GM12878 (cell line): ENCODE results near the gene FURIN. TPM values are rescaled to one million over a fixed set of nuclear protein-coding genes. Genes with fewer than 3 reads are reported as not detected.

ENCODE experiments used
- ATAC-seq: fragments of 200-7000 bp; cut with Tn5 transposase; 3 replicates; pipeline ENCODE4 v1.9.1; 2020; ENCODE audit warnings: mild to moderate bottlenecking, moderate library complexity
- BruUV-seq: library from RNA; stranded (reverse); fragments of 400-500 nt; replicated peaks from 2 replicates; lab custom pipeline; 2021; lab: Mats Ljungman, UMichigan
- CTCF ChIA-PET: fragments of 300-600 bp; sonication (Branson Sonifier 250); formaldehyde crosslinking; extraction: SDS; loops from one replicate; lab custom pipeline; 2021; ENCODE audit warnings: inconsistent platforms; lab: Yijun Ruan, JAX
- POLR2A ChIA-PET: fragments of 350-600 bp; formaldehyde crosslinking; extraction: SDS; loops from one replicate; lab custom pipeline; 2021; ENCODE audit warnings: inconsistent platforms; lab: Charles Lee
- RAD21 ChIA-PET: fragments of 300-600 bp; sonication (Branson Sonifier 250); formaldehyde crosslinking; loops from one replicate; lab custom pipeline; 2023; ENCODE audit warnings: antibody characterized with exemption; ENCODE audit not compliant: unreplicated experiment; lab: Charles Lee
- SMC1A ChIA-PET: fragments of 300-600 bp; sonication (Branson Sonifier 250); formaldehyde crosslinking; loops from one replicate; lab custom pipeline; 2023; ENCODE audit not compliant: unreplicated experiment, uncharacterized antibody; lab: Charles Lee
- DNase-seq: peaks from one replicate; pipeline ENCODE4 v3.0.0-alpha.2; 2011; ENCODE audit warnings: low read depth, low spot score
- FAIRE-seq: peaks from 3 replicates; lab custom pipeline; 2011; peaks lifted over from hg19 to GRCh38; lab: Jason Lieb, UNC
- H2AFZ ChIP-seq: 2 replicates; pipeline ENCODE4 v1.6.0; 2011; ENCODE audit warnings: low read depth, low read length, control low read depth; ENCODE audit not compliant: control insufficient read depth
- H3K27ac ChIP-seq: 2 replicates; pipeline ENCODE4 v1.5.1; 2011; ENCODE audit warnings: control low read depth; ENCODE audit not compliant: control insufficient read depth, insufficient read depth
- H3K27me3 ChIP-seq, 2 experiments: replicated peaks in 1 of 2; 2 replicates each; pipeline versions ENCODE4 v1.6.0 to v1.6.1; 2011; ENCODE audit warnings: low read length in 1 of 2; ENCODE audit not compliant: control insufficient read depth in 2 of 2, insufficient read depth in 2 of 2
- H3K36me3 ChIP-seq, 2 experiments: 2 replicates each; pipeline ENCODE4 v1.5.1; 2011; ENCODE audit warnings: low read length in 1 of 2; ENCODE audit not compliant: control insufficient read depth in 2 of 2, insufficient read depth in 2 of 2
- H3K4me1 ChIP-seq: 2 replicates; pipeline ENCODE4 v1.6.1; 2011; ENCODE audit warnings: mild to moderate bottlenecking, low read length, moderate library complexity, mixed read lengths; ENCODE audit not compliant: control insufficient read depth, insufficient read depth
- H3K4me2 ChIP-seq: 2 replicates; pipeline ENCODE4 v1.6.0; 2011; ENCODE audit warnings: control low read depth; ENCODE audit not compliant: control insufficient read depth, insufficient read depth
- H3K4me3 ChIP-seq: fragments of 200-600 bp; sonication (generic); 2 replicates; pipeline ENCODE4 v1.5.1; 2016
- H3K79me2 ChIP-seq: 2 replicates; pipeline ENCODE4 v1.6.0; 2011; ENCODE audit warnings: low read length; ENCODE audit not compliant: control insufficient read depth, insufficient read depth
- H3K9ac ChIP-seq: 2 replicates; pipeline ENCODE4 v1.8.0; 2011; ENCODE audit warnings: low read length, control low read depth, mixed read lengths; ENCODE audit not compliant: control insufficient read depth, insufficient read depth
- H3K9me3 ChIP-seq: replicated peaks from 3 replicates; pipeline ENCODE4 v1.5.1; 2011; ENCODE audit warnings: mild to moderate bottlenecking, low read length; ENCODE audit not compliant: control insufficient read depth, insufficient read depth
- H4K20me1 ChIP-seq: 2 replicates; pipeline ENCODE4 v1.6.0; 2011; ENCODE audit not compliant: control insufficient read depth, insufficient read depth
- GATAD2B ChIP-seq: fragments of 450-650 bp; conservative IDR thresholded peaks from 2 replicates; pipeline ENCODE4 v1.6.1; 2017; ENCODE audit warnings: low read depth, mild to moderate bottlenecking, moderate library complexity
- IKZF2 ChIP-seq, 2 experiments: fragments of 450-650 bp; IDR thresholded peaks; 2 replicates each; pipeline ENCODE4 v1.6.1; 2017; ENCODE audit warnings: mild to moderate bottlenecking in 2 of 2, moderate library complexity in 2 of 2
- RELA ChIP-seq: fragments of 450-650 bp; IDR thresholded peaks from 2 replicates; pipeline ENCODE4 v1.8.0; 2014; ENCODE audit warnings: borderline replicate concordance; ENCODE audit not compliant: partially characterized antibody
- RUNX3 ChIP-seq: IDR thresholded peaks from 2 replicates; pipeline ENCODE4 v1.6.1; 2012; ENCODE audit warnings: low read length, inconsistent platforms
- SMAD5 ChIP-seq: IDR thresholded peaks from 2 replicates; pipeline ENCODE4 v1.6.1; 2016; ENCODE audit warnings: antibody characterized with exemption, low read depth
- SUPT20H ChIP-seq: IDR thresholded peaks from 2 replicates; pipeline ENCODE4 v1.6.1; 2011; ENCODE audit warnings: low read depth, mild to moderate bottlenecking, low read length, moderate library complexity, borderline replicate concordance; ENCODE audit not compliant: control insufficient read depth
- ZNF24 ChIP-seq: fragments of 450-650 bp; IDR thresholded peaks from 2 replicates; pipeline ENCODE4 v1.6.1; 2017; ENCODE audit warnings: antibody characterized with exemption, mild to moderate bottlenecking
- WGBS: methylation state at CpG from one replicate; pipeline ENCODE4 v1.1.6; 2016; ENCODE audit warnings: low lambda C conversion rate; ENCODE audit not compliant: insufficient replicate concordance, insufficient coverage; ENCODE audit errors: missing lambda C conversion rate; 5-methylcytosine and 5-hydroxymethylcytosine counted together
- in situ Hi-C: fragments of 300-500 bp; cut with MboI; formaldehyde crosslinking; loops from 9 replicates; pipeline ENCODE4 v1.14.3; 2018; ENCODE audit warnings: mixed read lengths
- intact Hi-C: fragments of 100-400 bp; cut with micrococcal nuclease; formaldehyde crosslinking; loops from one replicate; pipeline ENCODE4 v1.14.2; 2022; ENCODE audit not compliant: unreplicated experiment
- polyA plus RNA-seq, 11 experiments: library from polyadenylated mRNA; depleted of rRNA in 4 of 11; unstranded in 6 of 11; stranded (reverse) in 5 of 11; fragments of >200 nt; fragmentation: Nextera tagmentation in 4 of 11; fragmentation: Illumina TruSeq in 1 of 11; extraction: Ambion mirVana in 4 of 11; extraction: Trizol in 1 of 11; gene quantifications; 1 replicate in 1 of 11; 2 replicates in 10 of 11; pipeline versions ENCODE4 v1.2.1 to v1.2.3, GENCODE V29; 2011 to 2016; ENCODE audit warnings: inconsistent platforms in 2 of 11, missing spikeins in 2 of 11, low read depth in 1 of 11
- total RNA-seq, 4 experiments: library from RNA; depleted of rRNA in 3 of 4; stranded (reverse); fragments of >200 nt in 3 of 4; fragmentation: Illumina TruSeq in 1 of 4; extraction: Trizol in 1 of 4; gene quantifications; 2 replicates each; pipeline versions ENCODE4 v1.2.1 to v1.2.3, GENCODE V29; 2013 to 2021

The FURIN gene
- total and polyA plus RNA-seq, 10 of the 15 experiments (the other 5 are each of a cell fraction or from before 2014, with no cell fraction given): 0.47 to 39.9 (median 8.0) TPM

- DNase-seq: no peak
- in situ Hi-C loops (no loop called here), intact Hi-C loops (no loop called here)
- WGBS: 88% methylated on average over 6 of the region's 6 CpGs
- peaks cover 28 to 31% of the 10 kb centered on the region in 2 experiments for H3K36me3 ChIP-seq
- no peaks in the 10 kb centered on the region for H4K20me1 ChIP-seq
- no peaks in the 10 kb centered on the region for H3K27me3 ChIP-seq
- ChIA-PET SMC1A (interaction anchor here (0.9 kb wide), 1 partner anchor 16 kb away, joined by 3 read pairs; the partner anchor contains the start of gene MAN2A2), POLR2A (interaction anchor here (1.0 kb wide), 1 partner anchor 15 kb away, joined by 3 read pairs; no protein-coding TSS in a partner anchor), CTCF (interaction anchor here (1.1 to 1.4 kb wide), 2 partner anchors 13 to 14 kb away, joined by 5 read pairs; partner anchors contain the start of gene HDDC3), RAD21 (interaction anchor here (1.1 kb wide), 1 partner anchor 15 kb away, joined by 3 read pairs; the partner anchor contains the start of gene MAN2A2)
- no TSS peak for BruUV-seq
- no peaks in the 10 kb centered on the region for H3K79me2 ChIP-seq
- no peak overlapping the region for H3K4me3 ChIP-seq
- ATAC-seq: no peak
- no peak for FAIRE-seq
- H3K4me1 ChIP-seq: peaks cover 18% of the 10 kb centered on the region
- H3K9me3 ChIP-seq: no peaks in the 10 kb centered on the region
- no peak overlapping the region for H3K4me2 ChIP-seq
- H3K27ac ChIP-seq: no peak overlapping the region
- no peak overlapping the region for H2AFZ ChIP-seq
- no peak overlapping the region for H3K9ac ChIP-seq
- TF ChIP-seq RUNX3 (no peak), IKZF2 (IDR thresholded peaks at IDR 0.05) (no peak), SMAD5 (no peak), GATAD2B (no peak), RELA (no peak)
Measured at GRCh38 chr15:90918835-90919234, 50.4 kb downstream of the FURIN start.

DNA sequence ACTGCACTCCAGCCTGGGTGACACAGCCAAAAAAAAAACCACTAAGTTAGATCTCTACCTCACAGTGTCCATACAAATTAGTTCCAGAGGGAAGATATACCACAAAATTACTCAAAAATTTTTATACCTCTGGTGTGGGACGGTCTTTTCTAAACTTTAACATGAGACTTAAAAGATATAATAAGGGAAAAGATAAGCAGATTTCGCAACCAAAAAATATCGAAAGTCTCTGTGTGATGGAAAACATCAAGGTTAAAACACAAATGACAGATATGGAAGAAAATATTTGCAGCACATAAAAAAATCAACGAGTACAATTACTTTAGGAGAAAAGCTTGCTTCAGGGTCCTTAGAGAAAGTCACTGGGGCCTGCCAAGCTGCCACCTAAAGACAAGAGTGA is 53.5 kb downstream of the FURIN start:
- SMC1A ChIA-PET: interaction anchor here (0.9 to 1.8 kb wide), 5 partner anchors 9 to 36 kb away, joined by 3 to 9 read pairs (median 5); partner anchors contain the start of genes MAN2A2 and UNC45A
- CTCF ChIA-PET: interaction anchor here (1.5 to 18.1 kb wide), 3 partner anchors 11 to 350 kb away, joined by 3 to 480 read pairs (median 68); partner anchors contain the start of genes HDDC3, MAN2A2 and UNC45A
- Histone ChIP-seq H4K20me1 (no peaks in the 10 kb centered on the region), H3K27me3 (no peaks in the 10 kb centered on the region)
- DNase-seq: no peak
- POLR2A ChIA-PET: interaction anchor here (0.5 to 3.4 kb wide), 3 partner anchors 11 to 32 kb away, joined by 3 to 32 read pairs (median 4); partner anchors contain the start of genes HDDC3 and UNC45A
- TF ChIP-seq SUPT20H (no peak), ZNF24 (no peak)
- TF ChIP-seq, all 136 proteins: peak for 0
- intact Hi-C loops (loop anchor here (2.0 kb wide), 1 partner anchor 19 kb away; the partner anchor contains the start of gene MAN2A2), in situ Hi-C loops (no loop called here)
- Histone ChIP-seq H3K4me1 (peaks cover 29% of the 10 kb centered on the region), H3K79me2 (no peaks in the 10 kb centered on the region), H3K27ac (no peak overlapping the region), H3K4me2 (no peak overlapping the region), H3K9ac (no peak overlapping the region), H2AFZ (no peak overlapping the region), H3K4me3 (no peak overlapping the region), H3K9me3 (no peaks in the 10 kb centered on the region), H3K36me3 (peaks cover 23 to 24% of the 10 kb centered on the region in 2 experiments)
- FAIRE-seq (no peak), ATAC-seq (no peak)
- RAD21 ChIA-PET: interaction anchor here (1.3 to 4.5 kb wide), 3 partner anchors 8 to 19 kb away, joined by 4 to 40 read pairs (median 36); partner anchors contain the start of genes HDDC3, MAN2A2 and UNC45A
- no TSS peak for BruUV-seq
- WGBS: 98% methylated on average over 4 of the region's 4 CpGs
